Heart left ventricle (tissue), 13 donors: ENCODE measurements around the gene GATC.

Experiments used
- POLR2A ChIP-seq, 2 donors: fragments of 450-650 bp; IDR thresholded peaks; one replicate each; pipeline ENCODE4 v1.6.1; 2017; ENCODE audit warnings: antibody characterized with exemption in 2 of 2, mild to moderate bottlenecking in 2 of 2, moderate library complexity in 2 of 2
- TF ChIP-seq, protein P1 (sequence below), 12 donors: fragments of 200-600 bp; sonication (generic) in 4 of 12; IDR thresholded peaks; one replicate each; pipeline versions ENCODE4 v1.5.0 to v1.8.0; 2018 to 2022; ENCODE audit warnings: antibody characterized with exemption in 12 of 12, mild to moderate bottlenecking in 5 of 12
- donor health status: ischemic (EF 13 %, LVEDD 7.1; RV severe dilation, severe dysfunction).
- donor health status: DM: no; HTN: yes; CAD: no.
- donor health status: DM: no; HTN: no; CAD: no.
- donor health status: ischemic (EF 25% LVEDD 6.9; RV normal size, moderate dysfunction).
- donor health status: ischemic (EF 25% LVEDD 5.7; RV mildly dilated, moderate dysfunction).
- donor health status: ischemic (EF 35%, LVEDD 5.7; RV mildly dilated, moderate dysfunction).
- donor health status: nonischemic (EF 11% LVEDD 7.7; RV severe dilation, severe dysfunction).
- donor health status: DM: yes; HTN: yes; CAD: no.
- donor health status: PGD.
- donor health status: ischemic (EF 29% LVEDD 5.4; RV normal size, mild dysfunction).
- donor health status: nonischemic (EF 23%, LVEDD 6.1; RV moderate dilation, normal function).

DNA sequence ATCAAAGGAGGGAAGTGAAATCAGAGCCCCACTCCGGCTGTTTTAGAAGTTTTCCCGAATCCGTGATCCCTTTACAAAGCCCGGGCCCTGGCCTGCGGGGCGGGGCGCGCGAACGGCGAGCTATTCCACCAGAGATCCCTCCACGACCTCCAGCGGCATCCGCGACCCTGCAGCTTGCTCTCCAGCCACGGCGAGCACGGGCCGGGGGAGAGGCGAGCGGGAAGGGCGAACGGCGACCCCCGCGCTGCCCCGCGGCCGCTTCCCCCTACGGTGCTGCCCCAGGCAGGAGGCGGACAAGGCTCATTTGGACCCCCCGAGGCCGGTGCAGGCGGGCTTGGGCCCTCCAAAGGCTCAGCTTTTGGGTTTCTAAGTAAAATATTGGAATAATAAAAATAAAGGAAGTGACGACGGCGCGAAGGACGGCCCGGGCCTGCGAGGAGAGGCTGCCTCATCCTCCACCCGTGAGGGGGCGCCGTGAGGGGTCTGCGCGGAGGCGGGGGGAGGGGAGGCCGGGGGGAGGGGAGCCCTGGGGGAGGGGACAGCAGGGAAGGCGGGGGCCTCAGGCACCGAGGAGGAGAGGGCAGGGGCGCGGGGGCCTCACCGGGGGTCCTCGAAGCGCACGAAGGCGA, 22.7 kb downstream of the GATC start:
- TF ChIP-seq, protein P1, sequence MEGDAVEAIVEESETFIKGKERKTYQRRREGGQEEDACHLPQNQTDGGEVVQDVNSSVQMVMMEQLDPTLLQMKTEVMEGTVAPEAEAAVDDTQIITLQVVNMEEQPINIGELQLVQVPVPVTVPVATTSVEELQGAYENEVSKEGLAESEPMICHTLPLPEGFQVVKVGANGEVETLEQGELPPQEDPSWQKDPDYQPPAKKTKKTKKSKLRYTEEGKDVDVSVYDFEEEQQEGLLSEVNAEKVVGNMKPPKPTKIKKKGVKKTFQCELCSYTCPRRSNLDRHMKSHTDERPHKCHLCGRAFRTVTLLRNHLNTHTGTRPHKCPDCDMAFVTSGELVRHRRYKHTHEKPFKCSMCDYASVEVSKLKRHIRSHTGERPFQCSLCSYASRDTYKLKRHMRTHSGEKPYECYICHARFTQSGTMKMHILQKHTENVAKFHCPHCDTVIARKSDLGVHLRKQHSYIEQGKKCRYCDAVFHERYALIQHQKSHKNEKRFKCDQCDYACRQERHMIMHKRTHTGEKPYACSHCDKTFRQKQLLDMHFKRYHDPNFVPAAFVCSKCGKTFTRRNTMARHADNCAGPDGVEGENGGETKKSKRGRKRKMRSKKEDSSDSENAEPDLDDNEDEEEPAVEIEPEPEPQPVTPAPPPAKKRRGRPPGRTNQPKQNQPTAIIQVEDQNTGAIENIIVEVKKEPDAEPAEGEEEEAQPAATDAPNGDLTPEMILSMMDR (IDR thresholded peaks at IDR 0.05) = peak in 1 of 12 donors; percentile 17
- TF ChIP-seq POLR2A (IDR thresholded peaks at IDR 0.05) = no peak
